Stimulated activated naive CD4-positive, alpha-beta T cell (primary cell): ENCODE data around the gene EDEM3.
"Not testable (repeated sequence)": the region's sequence is repeated elsewhere in the genome, so short reads cannot be mapped to it uniquely, and the experiment has no call there.

Source experiments
- DNase-seq, 6 experiments: peaks; one replicate each; lab custom pipeline; 2025; lab: John Stamatoyannopoulos, UW

Gene EDEM3

GRCh38 chr1:184770181-184770979 is 15.7 kb upstream of the EDEM3 start:
- DNase-seq = no peak

GRCh38 chr1:184769241-184769640 is 14.6 kb upstream of the EDEM3 start:
- DNase-seq = no peak

GRCh38 chr1:184768467-184768866 is 13.8 kb upstream of the EDEM3 start:
- DNase-seq = no peak

GRCh38 chr1:184767591-184767990 is 12.9 kb upstream of the EDEM3 start:
- DNase-seq = no peak

- DNase-seq = no peak
Measured at GRCh38 chr1:184764483-184764882, 9.8 kb upstream of the EDEM3 start.

GRCh38 chr1:184763520-184763919 is 8.9 kb upstream of the EDEM3 start:
- DNase-seq = not testable (repeated sequence)

GRCh38 chr1:184761969-184762485 is 7.4 kb upstream of the EDEM3 start:
- no peak for DNase-seq

- DNase-seq = no peak
Measured at GRCh38 chr1:184759651-184760050, 5.0 kb upstream of the EDEM3 start.

- no peak for DNase-seq
Measured at GRCh38 chr1:184759112-184759511, 4.5 kb upstream of the EDEM3 start.

GRCh38 chr1:184757891-184758290 is 3.2 kb upstream of the EDEM3 start:
- DNase-seq = no peak

GRCh38 chr1:184757406-184757805 is 2.7 kb upstream of the EDEM3 start:
- no peak for DNase-seq

GRCh38 chr1:184755226-184756065 is 788 bp upstream of the EDEM3 start:
- DNase-seq = peak in 1 of 6 experiments; percentile 23

- DNase-seq = peak in 3 of 6 experiments; percentile 20 to 35 (median 31)
Measured at GRCh38 chr1:184753608-184754475, 816 bp downstream of the EDEM3 start.

GRCh38 chr1:184753117-184753516 is 1.5 kb downstream of the EDEM3 start:
- no peak for DNase-seq

GRCh38 chr1:184752656-184753055 is 2.0 kb downstream of the EDEM3 start:
- no peak for DNase-seq

GRCh38 chr1:184748740-184749139 is 5.9 kb downstream of the EDEM3 start:
- no peak for DNase-seq

- no peak for DNase-seq
Measured at GRCh38 chr1:184747089-184747955, 7.3 kb downstream of the EDEM3 start.

GRCh38 chr1:184745929-184746638 is 8.6 kb downstream of the EDEM3 start:
- peak in 3 of 6 experiments; percentile 10 to 20 (median 13) for DNase-seq

GRCh38 chr1:184745110-184745509 is 9.5 kb downstream of the EDEM3 start:
- DNase-seq = no peak
